ENCODE data around the gene FRZB. TPM values are rescaled to one million over a fixed set of nuclear protein-coding genes. Genes with fewer than 3 reads are reported as not detected.
"Not testable (repeated sequence)": the region's sequence is repeated elsewhere in the genome, so short reads cannot be mapped to it uniquely, and the experiment has no call there.

FRZB gene
- total and polyA plus RNA-seq, 10 donors: 9.5 to 55.1 (median 29.7) TPM

- Histone ChIP-seq H3K9me3 (no peaks in the 10 kb centered on the region), H3K27me3 (replicated peaks in 1 of 7) (no peaks in the 10 kb centered on the region), H3K36me3 (no peaks in the 10 kb centered on the region), H3K4me3 (no peak overlapping the region), H3K27ac (no peak overlapping the region), H3K4me1 (no peaks in the 10 kb centered on the region)
- 84 to 90% (median 87%) methylated on average over 4 of the region's 4 CpGs for WGBS, 5 donors
- TF ChIP-seq POLR2A (IDR thresholded peaks at IDR 0.05) (no peak), POLR2AphosphoS5 (IDR thresholded peaks at IDR 0.05) (no peak)
- intact Hi-C loops (cut with DNase I; ENCODE audit: low total_unique reads): no loop called here
- no peak for DNase-seq
Measured at GRCh38 chr2:182895169-182895568, 28.7 kb upstream of the FRZB start.

- Histone ChIP-seq H3K4me1 (no peaks in the 10 kb centered on the region), H3K9me3 (no peaks in the 10 kb centered on the region), H3K4me3 (no peak overlapping the region), H3K27ac (no peak overlapping the region), H3K36me3 (no peaks in the 10 kb centered on the region), H3K27me3 (replicated peaks in 1 of 7) (no peaks in the 10 kb centered on the region)
- intact Hi-C loops (cut with DNase I; ENCODE audit: low total_unique reads): no loop called here
- 94 to 98% (median 96%) methylated on average over 9 of the region's 9 CpGs for WGBS, 5 donors
- DNase-seq: no peak
- TF ChIP-seq CTCF (IDR thresholded peaks at IDR 0.05 in 8 of 11, conservative IDR thresholded peaks at IDR 0.05 in 3 of 11): no peak
- no peak for TF ChIP-seq POLR2AphosphoS5 (IDR thresholded peaks at IDR 0.05)
- TF ChIP-seq POLR2A (IDR thresholded peaks at IDR 0.05): no peak
Measured at GRCh38 chr2:182894174-182894573, 27.7 kb upstream of the FRZB start.

- Histone ChIP-seq H3K27me3 (replicated peaks in 1 of 7) (no peaks in the 10 kb centered on the region), H3K36me3 (no peaks in the 10 kb centered on the region), H3K4me3 (no peak overlapping the region), H3K27ac (no peak overlapping the region), H3K4me1 (no peaks in the 10 kb centered on the region), H3K9me3 (no peaks in the 10 kb centered on the region)
- no peak for DNase-seq
- WGBS, 5 donors: 81 to 94% (median 85%) methylated on average over 10 to 11 of the region's 11 CpGs
- TF ChIP-seq POLR2A (IDR thresholded peaks at IDR 0.05) (no peak), POLR2AphosphoS5 (IDR thresholded peaks at IDR 0.05) (no peak), CTCF (IDR thresholded peaks at IDR 0.05 in 8 of 11, conservative IDR thresholded peaks at IDR 0.05 in 3 of 11) (no peak)
- intact Hi-C loops (cut with DNase I; ENCODE audit: low total_unique reads): no loop called here
Measured at GRCh38 chr2:182893666-182894065, 27.2 kb upstream of the FRZB start.

- H3K27me3 ChIP-seq (replicated peaks in 1 of 7); H3K36me3 ChIP-seq; intact Hi-C loops (cut with DNase I; ENCODE audit: low total_unique reads); DNase-seq; H3K9me3 ChIP-seq; H3K4me1 ChIP-seq; H3K27ac ChIP-seq; H3K4me3 ChIP-seq: not testable (repeated sequence)
- WGBS, 5 donors: 84 to 93% (median 88%) methylated on average over 7 of the region's 7 CpGs
Measured at GRCh38 chr2:182893035-182893434, 26.6 kb upstream of the FRZB start.

- Histone ChIP-seq H3K4me1 (no peaks in the 10 kb centered on the region), H3K27me3 (replicated peaks in 1 of 7) (no peaks in the 10 kb centered on the region), H3K27ac (no peak overlapping the region), H3K9me3 (no peaks in the 10 kb centered on the region), H3K4me3 (no peak overlapping the region), H3K36me3 (no peaks in the 10 kb centered on the region)
- WGBS, 5 donors: 65 to 73% (median 70%) methylated on average over 4 of the region's 4 CpGs
- DNase-seq: no peak
- TF ChIP-seq CTCF (IDR thresholded peaks at IDR 0.05 in 8 of 11, conservative IDR thresholded peaks at IDR 0.05 in 3 of 11) (no peak), POLR2AphosphoS5 (IDR thresholded peaks at IDR 0.05) (no peak), POLR2A (IDR thresholded peaks at IDR 0.05) (no peak)
- intact Hi-C loops (cut with DNase I; ENCODE audit: low total_unique reads): no loop called here
Measured at GRCh38 chr2:182891611-182892010, 25.2 kb upstream of the FRZB start.

All from spleen (tissue), 11 donors.